GM19099 (cell line): ENCODE data around the gene TMEM18.

Experiments used
- POLR2A ChIP-seq: IDR thresholded peaks from 3 replicates; pipeline ENCODE4 v1.6.1; 2011; ENCODE audit warnings: low read depth; ENCODE audit not compliant: insufficient read length; ENCODE audit errors: extremely low read depth

Gene TMEM18

GRCh38 chr2:705971-706511, 28.8 kb upstream of the TMEM18 start:
- TF ChIP-seq POLR2A: no peak

GRCh38 chr2:696999-697627, 19.9 kb upstream of the TMEM18 start:
- TF ChIP-seq POLR2A: no peak

- no peak for TF ChIP-seq POLR2A
Measured at GRCh38 chr2:696463-696862, 19.3 kb upstream of the TMEM18 start.

- no peak for TF ChIP-seq POLR2A
Measured at GRCh38 chr2:694906-695510, 17.8 kb upstream of the TMEM18 start.

- no peak for TF ChIP-seq POLR2A
Measured at GRCh38 chr2:694174-694573, 17.0 kb upstream of the TMEM18 start.

GRCh38 chr2:693606-694005, 16.4 kb upstream of the TMEM18 start:
- no peak for TF ChIP-seq POLR2A

- no peak for TF ChIP-seq POLR2A
Measured at GRCh38 chr2:692767-693166, 15.6 kb upstream of the TMEM18 start.

GRCh38 chr2:691821-692761, 14.9 kb upstream of the TMEM18 start:
- no peak for TF ChIP-seq POLR2A

GRCh38 chr2:690799-691198, 13.6 kb upstream of the TMEM18 start:
- TF ChIP-seq POLR2A: no peak

GRCh38 chr2:689877-690510, 12.8 kb upstream of the TMEM18 start:
- TF ChIP-seq POLR2A: no peak

- TF ChIP-seq POLR2A: no peak
Measured at GRCh38 chr2:689237-689636, 12.0 kb upstream of the TMEM18 start.

GRCh38 chr2:688504-689076, 11.4 kb upstream of the TMEM18 start:
- TF ChIP-seq POLR2A: no peak

- TF ChIP-seq POLR2A: no peak
Measured at GRCh38 chr2:685421-685820, 8.2 kb upstream of the TMEM18 start.

GRCh38 chr2:682226-682625, 5.0 kb upstream of the TMEM18 start:
- no peak for TF ChIP-seq POLR2A

- TF ChIP-seq POLR2A: no peak
Measured at GRCh38 chr2:681312-681711, 4.1 kb upstream of the TMEM18 start.
